Gastroesophageal sphincter (tissue), 4 donors: Measurements from ENCODE around the gene TRABD2B. TPM values are rescaled to one million over a fixed set of nuclear protein-coding genes. Genes with fewer than 3 reads are reported as not detected.

ENCODE experiments used
- ATAC-seq: fragments of 150-250 bp; one replicate; pipeline ENCODE4 v1.9.1; 2016; ENCODE audit warnings: mild to moderate bottlenecking, moderate library complexity
- H3K27ac ChIP-seq, 4 donors: fragments of 200-600 bp; sonication (generic) in 3 of 4; 1 replicate in 3 of 4; 2 replicates in 1 of 4; pipeline ENCODE4 v1.5.1; 2016 to 2019
- H3K27me3 ChIP-seq: fragments of 200-600 bp; sonication (generic); one replicate; pipeline ENCODE4 v1.5.1; 2019
- H3K36me3 ChIP-seq, 2 donors: fragments of 200-600 bp; sonication (generic); one replicate each; pipeline ENCODE4 v1.5.1; 2019; ENCODE audit warnings: control low read depth in 1 of 2
- H3K4me1 ChIP-seq, 3 donors: fragments of 200-600 bp; sonication (generic); 1 replicate in 2 of 3; 2 replicates in 1 of 3; pipeline ENCODE4 v1.5.1; 2016 to 2019; ENCODE audit warnings: control low read depth in 2 of 3
- H3K4me3 ChIP-seq, 2 donors: fragments of 200-600 bp; sonication (generic); one replicate each; pipeline ENCODE4 v1.5.1; 2019; ENCODE audit warnings: mild to moderate bottlenecking in 1 of 2, moderate library complexity in 1 of 2
- H3K9me3 ChIP-seq, 3 donors: fragments of 200-600 bp; sonication (generic); one replicate each; pipeline ENCODE4 v1.5.1; 2017 to 2019; ENCODE audit warnings: control low read depth in 2 of 3
- CTCF ChIP-seq, 4 experiments: fragments of 200-600 bp in 2 of 4; fragments of 450-650 bp in 2 of 4; sonication (generic) in 1 of 4; IDR thresholded peaks; one replicate each; pipeline ENCODE4 v1.5.1; 2017 to 2019; ENCODE audit warnings: antibody characterized with exemption in 4 of 4, mild to moderate bottlenecking in 2 of 4, moderate library complexity in 2 of 4
- EP300 ChIP-seq: sonication (generic); formaldehyde crosslinking; IDR thresholded peaks from one replicate; pipeline ENCODE4 v1.6.1; 2017; ENCODE audit warnings: antibody characterized with exemption, mild to moderate bottlenecking
- POLR2A ChIP-seq, 2 donors: fragments of 450-650 bp; IDR thresholded peaks; one replicate each; pipeline ENCODE4 v1.6.1; 2017; ENCODE audit warnings: antibody characterized with exemption in 2 of 2, mild to moderate bottlenecking in 2 of 2, moderate library complexity in 1 of 2
- POLR2AphosphoS5 ChIP-seq: sonication (generic); formaldehyde crosslinking; IDR thresholded peaks from one replicate; pipeline ENCODE4 v1.6.1; 2017; ENCODE audit warnings: antibody characterized with exemption
- WGBS, 2 donors: methylation state at CpG; one replicate each; pipeline ENCODE4 v1.1.5; 2018; ENCODE audit warnings: low coverage in 1 of 2; 5-methylcytosine and 5-hydroxymethylcytosine counted together
- total RNA-seq, 4 donors: library from RNA; depleted of rRNA; stranded (reverse); fragments of >200 nt; gene quantifications; one replicate each; pipeline ENCODE4 v1.1.0, GENCODE V29; 2016

TRABD2B gene
- total RNA-seq, 4 donors from 2014 or later: 2.6 to 6.5 (median 3.4) TPM

GRCh38 chr1:48039088-48040054 is 42.2 kb upstream of the TRABD2B start:
- Histone ChIP-seq H3K27ac (peak overlapping the region in 1 of 4 donors; percentile 18), H3K36me3 (no peaks in the 10 kb centered on the region), H3K4me1 (peaks cover 0 to 19% (median 12%) of the 10 kb centered on the region in 3 donors), H3K27me3 (peaks cover 9% of the 10 kb centered on the region), H3K9me3 (no peaks in the 10 kb centered on the region), H3K4me3 (no peak overlapping the region)
- TF ChIP-seq POLR2A (IDR thresholded peaks at IDR 0.05): no peak
- TF ChIP-seq EP300: no peak
- no peak for TF ChIP-seq CTCF (IDR thresholded peaks at IDR 0.05)
- no peak for TF ChIP-seq POLR2AphosphoS5
- whole genome bisulfite sequencing, 2 donors: 26 to 34% methylated on average over 3 to 9 of the region's 12 CpGs
- ATAC-seq: peak; percentile 37

- H3K27ac ChIP-seq: no peak overlapping the region
- peaks cover 9% of the 10 kb centered on the region for H3K27me3 ChIP-seq
- H3K4me3 ChIP-seq: no peak overlapping the region
- TF ChIP-seq CTCF (IDR thresholded peaks at IDR 0.05) (no peak), POLR2A (IDR thresholded peaks at IDR 0.05) (no peak), EP300 (no peak), POLR2AphosphoS5 (no peak)
- no peak for ATAC-seq
- peaks cover 0 to 19% (median 12%) of the 10 kb centered on the region in 3 donors for H3K4me1 ChIP-seq
- H3K36me3 ChIP-seq: no peaks in the 10 kb centered on the region
- no peaks in the 10 kb centered on the region for H3K9me3 ChIP-seq
- WGBS, 2 donors: 100% methylated on average over 1 of the region's 2 CpGs; no CpG with 5 or more reads in 1 of the 2 donors
Observed at GRCh38 chr1:48038270-48038767, 41.1 kb upstream of the TRABD2B start.

- 100% methylated on average over 1 of the region's 3 CpGs for WGBS, 2 donors
- H3K27me3 ChIP-seq: peaks cover 9% of the 10 kb centered on the region
- peaks cover 0 to 19% (median 12%) of the 10 kb centered on the region in 3 donors for H3K4me1 ChIP-seq
- H3K4me3 ChIP-seq: no peak overlapping the region
- no peak overlapping the region for H3K27ac ChIP-seq
- no peak for ATAC-seq
- H3K9me3 ChIP-seq: no peaks in the 10 kb centered on the region
- TF ChIP-seq POLR2A (IDR thresholded peaks at IDR 0.05): no peak
- no peak for TF ChIP-seq CTCF (IDR thresholded peaks at IDR 0.05)
- no peak for TF ChIP-seq EP300
- TF ChIP-seq POLR2AphosphoS5: no peak
- no peaks in the 10 kb centered on the region for H3K36me3 ChIP-seq
Observed at GRCh38 chr1:48036710-48037355, 39.6 kb upstream of the TRABD2B start.

DNA sequence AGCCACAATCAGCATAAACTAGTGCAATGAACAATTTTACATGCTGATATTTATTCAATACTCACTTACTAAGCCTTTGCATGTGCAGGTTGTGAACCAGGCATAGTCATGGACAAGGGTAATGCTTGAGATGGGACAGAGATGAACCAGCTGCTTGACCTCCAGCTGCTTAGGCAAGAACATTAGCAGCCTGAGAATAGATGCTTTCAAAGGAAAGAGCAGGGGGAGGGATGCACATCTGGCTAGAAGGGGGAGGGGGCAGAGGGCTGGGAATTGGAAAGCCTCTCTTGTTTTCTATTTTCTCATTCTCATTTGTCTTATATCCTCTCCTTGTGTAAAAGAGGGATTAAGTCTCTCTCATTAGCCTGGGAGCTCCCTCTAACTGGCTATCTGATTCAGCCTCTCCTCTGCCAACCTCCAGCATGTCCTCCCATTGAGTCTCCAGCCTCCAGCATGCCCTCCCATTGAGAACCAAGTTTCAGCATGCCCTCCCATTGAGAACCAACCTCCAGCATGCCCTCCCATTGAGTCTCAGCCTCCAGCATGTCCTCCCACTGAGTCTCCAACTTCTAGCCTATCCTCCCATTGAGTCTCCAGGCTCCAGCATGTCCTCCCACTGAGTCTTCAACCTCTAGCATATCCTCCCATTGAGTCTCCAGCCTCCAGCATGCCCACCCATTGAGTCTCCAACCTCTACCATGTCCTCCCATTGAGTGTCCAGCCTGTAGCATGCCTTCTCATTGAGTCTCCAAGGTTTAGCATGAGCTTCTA is 38.4 kb upstream of the TRABD2B start:
- H3K27me3 ChIP-seq: peaks cover 5% of the 10 kb centered on the region
- peaks cover 0 to 19% (median 12%) of the 10 kb centered on the region in 3 donors for H3K4me1 ChIP-seq
- H3K4me3 ChIP-seq: no peak overlapping the region
- no peaks in the 10 kb centered on the region for H3K9me3 ChIP-seq
- ATAC-seq: no peak
- no peak overlapping the region for H3K27ac ChIP-seq
- TF ChIP-seq POLR2AphosphoS5 (peak; percentile 22), CTCF (IDR thresholded peaks at IDR 0.05) (no peak), POLR2A (IDR thresholded peaks at IDR 0.05) (no peak), EP300 (no peak)
- no peaks in the 10 kb centered on the region for H3K36me3 ChIP-seq
